Neural progenitor cell (in vitro differentiated cells): ENCODE data around the gene ZCCHC7. TPM values are rescaled to one million over a fixed set of nuclear protein-coding genes. Genes with fewer than 3 reads are reported as not detected.
"Not testable (repeated sequence)": the region's sequence is repeated elsewhere in the genome, so short reads cannot be mapped to it uniquely, and the experiment has no call there.

Experiments
- DNase-seq: peaks from one replicate; pipeline ENCODE4 v3.0.0-alpha.2; 2016; ENCODE audit warnings: low spot score
- H2AFZ ChIP-seq: fragments of 200-600 bp; sonication (generic); replicated peaks from 2 replicates; pipeline ENCODE4 v1.6.1; 2016; ENCODE audit warnings: antibody characterized with exemption
- H3F3A ChIP-seq: fragments of 200-600 bp; sonication (generic); 2 replicates; pipeline ENCODE4 v1.6.1; 2016; ENCODE audit warnings: antibody characterized with exemption, low read depth
- H3K27ac ChIP-seq: fragments of 200-600 bp; sonication (generic); 2 replicates; pipeline ENCODE4 v1.5.1; 2016; ENCODE audit warnings: mild to moderate bottlenecking
- H3K27me3 ChIP-seq: fragments of 200-600 bp; sonication (generic); 2 replicates; pipeline ENCODE4 v1.6.1; 2016; ENCODE audit warnings: mild to moderate bottlenecking, moderate library complexity
- H3K36me3 ChIP-seq: fragments of 200-600 bp; sonication (generic); 2 replicates; pipeline ENCODE4 v1.5.1; 2016
- H3K4me1 ChIP-seq: fragments of 200-600 bp; sonication (generic); 2 replicates; pipeline ENCODE4 v1.6.1; 2016; ENCODE audit warnings: mixed run types
- H3K4me2 ChIP-seq: fragments of 200-600 bp; sonication (generic); 2 replicates; pipeline ENCODE4 v1.6.1; 2016
- H3K4me3 ChIP-seq: fragments of 200-600 bp; sonication (generic); 2 replicates; pipeline ENCODE4 v1.5.1; 2016
- H3K79me2 ChIP-seq: fragments of 200-600 bp; sonication (generic); 2 replicates; pipeline ENCODE4 v1.6.1; 2016; ENCODE audit warnings: low read depth
- H3K9ac ChIP-seq: fragments of 200-600 bp; sonication (generic); 2 replicates; pipeline ENCODE4 v1.6.1; 2016
- H3K9me3 ChIP-seq: fragments of 200-600 bp; sonication (generic); 2 replicates; pipeline ENCODE4 v1.5.1; 2016; ENCODE audit warnings: low read depth
- H4K20me1 ChIP-seq: fragments of 200-600 bp; sonication (generic); 2 replicates; pipeline ENCODE4 v1.6.1; 2016; ENCODE audit warnings: low read depth
- H3K27ac Mint-ChIP-seq: 3 replicates; pipeline ENCODE4 v1.8.0; 2021; ENCODE audit warnings: mixed read lengths
- H3K27me3 Mint-ChIP-seq: 2 replicates; pipeline ENCODE4 v1.8.0; 2022; ENCODE audit warnings: low read depth, mild to moderate bottlenecking, inconsistent platforms, moderate library complexity, mixed read lengths; ENCODE audit not compliant: insufficient read depth
- H3K36me3 Mint-ChIP-seq: 3 replicates; pipeline ENCODE4 v1.8.0; 2021; ENCODE audit warnings: mixed read lengths
- H3K4me1 Mint-ChIP-seq: 3 replicates; pipeline ENCODE4 v1.8.0; 2021; ENCODE audit warnings: mixed read lengths
- H3K4me3 Mint-ChIP-seq: 3 replicates; pipeline ENCODE4 v1.8.0; 2021; ENCODE audit warnings: mild to moderate bottlenecking, moderate library complexity, mixed read lengths
- H3K9me3 Mint-ChIP-seq: 3 replicates; pipeline ENCODE4 v1.8.0; 2020; ENCODE audit warnings: mixed read lengths
- CTCF ChIP-seq: fragments of 200-600 bp; sonication (generic); IDR thresholded peaks from 2 replicates; pipeline ENCODE4 v1.5.1; 2017; ENCODE audit warnings: antibody characterized with exemption, mild to moderate bottlenecking
- EZH2 ChIP-seq: fragments of 200-600 bp; sonication (generic); IDR thresholded peaks from 2 replicates; pipeline ENCODE4 v1.6.1; 2017; ENCODE audit warnings: antibody characterized with exemption, mild to moderate bottlenecking, moderate library complexity
- EZH2phosphoT487 ChIP-seq: fragments of 200-600 bp; sonication (generic); IDR thresholded peaks from 2 replicates; pipeline ENCODE4 v1.6.1; 2017; ENCODE audit warnings: antibody characterized with exemption
- total RNA-seq: library from RNA; depleted of rRNA; stranded (reverse); fragments of >200 nt; gene quantifications from 2 replicates; pipeline ENCODE4 v1.2.3, GENCODE V29; 2015; ENCODE audit warnings: low replicate concordance

Gene ZCCHC7
- total RNA-seq, 1 donor from 2014 or later = 27.6 TPM

DNA sequence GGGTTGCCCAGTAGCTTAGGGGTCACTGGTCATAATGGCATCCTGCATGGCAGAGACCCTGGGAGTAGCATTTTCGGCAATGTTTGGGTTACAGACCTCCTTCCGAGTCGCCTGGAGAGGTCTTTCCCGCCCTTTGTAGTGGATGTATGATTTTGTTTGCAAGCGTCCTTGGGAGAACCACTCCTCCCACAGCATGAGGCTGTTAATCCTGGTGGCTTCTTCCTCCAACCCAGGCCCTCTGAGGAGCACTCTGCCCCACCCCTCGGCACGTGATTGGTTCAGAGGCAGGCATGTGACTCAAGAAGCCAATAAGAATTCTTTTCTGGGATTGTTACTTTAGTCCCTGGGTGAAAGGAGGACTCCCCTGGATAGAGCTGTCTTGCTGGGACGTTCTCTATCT is 271.9 kb downstream of the ZCCHC7 start:
- TF ChIP-seq EZH2phosphoT487 (no peak), CTCF (no peak), EZH2 (no peak)
- Histone ChIP-seq H3K4me1 (peaks cover 5% of the 10 kb centered on the region), H3K36me3 (no peaks in the 10 kb centered on the region), H3K9me3 (no peaks in the 10 kb centered on the region), H3K27me3 (no peaks in the 10 kb centered on the region), H3K79me2 (no peaks in the 10 kb centered on the region), H3K27ac (no peak overlapping the region), H3F3A (peaks cover 9% of the 10 kb centered on the region), H3K9ac (no peak overlapping the region), H4K20me1 (no peaks in the 10 kb centered on the region), H3K4me3 (no peak overlapping the region), H3K4me2 (no peak overlapping the region), H2AFZ (no peak overlapping the region)
- Mint-ChIP-seq H3K27me3 (peaks cover 4% of the 10 kb centered on the region), H3K4me1 (peaks cover 29% of the 10 kb centered on the region), H3K27ac (no peak overlapping the region), H3K4me3 (no peak overlapping the region), H3K36me3 (no peaks in the 10 kb centered on the region), H3K9me3 (peaks cover 2% of the 10 kb centered on the region)
- peak; percentile 20 for DNase-seq

- H3K9ac ChIP-seq = no peak overlapping the region
- no peaks in the 10 kb centered on the region for H3K27me3 ChIP-seq
- H3K79me2 ChIP-seq = no peaks in the 10 kb centered on the region
- no peaks in the 10 kb centered on the region for H3K36me3 Mint-ChIP-seq
- no peak overlapping the region for H3K4me3 Mint-ChIP-seq
- H3F3A ChIP-seq = peaks cover 9% of the 10 kb centered on the region
- peaks cover 5% of the 10 kb centered on the region for H3K27me3 Mint-ChIP-seq
- peaks cover 28% of the 10 kb centered on the region for H3K4me1 Mint-ChIP-seq
- peaks cover 5% of the 10 kb centered on the region for H3K4me1 ChIP-seq
- H4K20me1 ChIP-seq = no peaks in the 10 kb centered on the region
- no peak overlapping the region for H3K4me3 ChIP-seq
- H3K9me3 ChIP-seq = no peaks in the 10 kb centered on the region
- no peak overlapping the region for H3K27ac ChIP-seq
- no peak for DNase-seq
- no peaks in the 10 kb centered on the region for H3K9me3 Mint-ChIP-seq
- no peaks in the 10 kb centered on the region for H3K36me3 ChIP-seq
- H3K4me2 ChIP-seq = no peak overlapping the region
- H2AFZ ChIP-seq = no peak overlapping the region
- H3K27ac Mint-ChIP-seq = no peak overlapping the region
- TF ChIP-seq EZH2phosphoT487 = no peak
- no peak for TF ChIP-seq CTCF
- no peak for TF ChIP-seq EZH2
These were observed 274.9 kb downstream of the ZCCHC7 start for GRCh38 chr9:37395229-37395628.

DNA sequence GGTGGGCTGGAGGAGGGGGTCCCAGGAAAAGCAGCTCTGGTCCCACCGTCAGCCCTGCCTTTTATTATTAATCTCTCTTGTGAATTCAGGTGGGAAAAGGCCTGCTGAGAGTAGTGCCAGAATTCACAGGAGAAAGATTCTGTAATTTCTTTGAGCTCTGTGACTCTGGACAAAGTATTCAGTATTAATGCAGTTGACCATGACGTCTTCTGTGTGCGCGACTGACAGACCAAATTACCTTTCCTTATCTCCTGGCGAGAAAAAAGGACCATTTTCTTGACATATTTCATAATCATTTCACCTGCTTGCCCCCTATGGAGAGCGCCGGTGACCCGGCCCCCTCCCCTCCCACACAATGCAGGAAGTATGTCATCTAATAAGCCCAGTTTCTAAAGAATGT is 275.3 kb downstream of the ZCCHC7 start:
- no peak for TF ChIP-seq EZH2
- no peak for TF ChIP-seq CTCF
- H2AFZ ChIP-seq = no peak overlapping the region
- H3K27ac Mint-ChIP-seq = no peak overlapping the region

DNA sequence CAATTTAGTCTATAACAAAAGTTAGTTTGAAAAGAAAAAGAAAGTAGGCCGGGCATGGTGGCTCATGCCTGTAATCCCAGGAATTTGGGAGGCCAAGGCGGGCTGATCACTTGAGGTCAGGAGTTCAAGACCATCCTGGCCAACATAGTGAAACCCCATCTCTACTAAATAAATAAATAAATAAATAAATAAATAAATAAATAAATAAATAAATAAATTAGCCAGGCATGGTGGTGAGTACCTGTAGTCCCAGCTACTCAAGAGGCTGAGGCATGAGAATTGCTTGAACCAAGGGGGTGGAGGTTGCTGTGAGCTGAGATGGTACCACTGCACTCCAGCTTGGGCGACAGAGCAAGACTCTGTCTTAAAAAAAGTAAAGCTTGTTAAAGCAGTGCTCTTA is 277.6 kb downstream of the ZCCHC7 start:
- not testable (repeated sequence) for DNase-seq, H3K4me3 ChIP-seq, H3K9me3 ChIP-seq, H3K36me3 ChIP-seq, H3K27me3 ChIP-seq, H3K4me2 ChIP-seq, H3K36me3 Mint-ChIP-seq, H3K27me3 Mint-ChIP-seq, H3F3A ChIP-seq, H3K4me3 Mint-ChIP-seq, H3K9ac ChIP-seq, H3K79me2 ChIP-seq, H2AFZ ChIP-seq, H3K27ac ChIP-seq, H3K4me1 ChIP-seq, H4K20me1 ChIP-seq, H3K9me3 Mint-ChIP-seq, H3K27ac Mint-ChIP-seq
- peaks cover 14% of the 10 kb centered on the region for H3K4me1 Mint-ChIP-seq

More for the DNA sequence above, 275.3 kb downstream of the ZCCHC7 start:
- Histone ChIP-seq H4K20me1 (no peaks in the 10 kb centered on the region), H3K4me3 (no peak overlapping the region), H3K4me1 (peaks cover 5% of the 10 kb centered on the region), H3K36me3 (no peaks in the 10 kb centered on the region), H3K4me2 (no peak overlapping the region), H3F3A (peaks cover 9% of the 10 kb centered on the region), H3K27ac (no peak overlapping the region), H3K9ac (no peak overlapping the region), H3K27me3 (no peaks in the 10 kb centered on the region), H3K9me3 (no peaks in the 10 kb centered on the region), H3K79me2 (no peaks in the 10 kb centered on the region)
- Mint-ChIP-seq H3K36me3 (no peaks in the 10 kb centered on the region), H3K4me3 (no peak overlapping the region), H3K4me1 (peaks cover 28% of the 10 kb centered on the region), H3K27me3 (peaks cover 5% of the 10 kb centered on the region), H3K9me3 (no peaks in the 10 kb centered on the region)
- no peak for DNase-seq
